Epithelial cell of esophagus (primary cell): Measurements from ENCODE around the gene DNAJC30.

ENCODE experiments used
- DNase-seq: peaks from one replicate; pipeline ENCODE4 v3.0.0; 2010; ENCODE audit warnings: low read depth
- H3K4me3 ChIP-seq: 2 replicates; pipeline ENCODE4 v1.5.1; 2011; ENCODE audit warnings: mild to moderate bottlenecking, low read length, control low read depth
- CTCF ChIP-seq: IDR thresholded peaks from 2 replicates; pipeline ENCODE4 v1.5.1; 2011; ENCODE audit warnings: low read depth, mild to moderate bottlenecking, low read length, control low read depth, inconsistent platforms; ENCODE audit not compliant: insufficient read depth; ENCODE audit errors: missing control alignments

The DNAJC30 gene

GRCh38 chr7:73646785-73647724, 36.2 kb downstream of the DNAJC30 start:
- H3K4me3 ChIP-seq = no peak overlapping the region
- TF ChIP-seq CTCF = no peak
- DNase-seq = no peak

- H3K4me3 ChIP-seq = no peak overlapping the region
- no peak for DNase-seq
- TF ChIP-seq CTCF = no peak
These were observed 37.5 kb downstream of the DNAJC30 start for GRCh38 chr7:73645643-73646174.

- no peak for DNase-seq
- H3K4me3 ChIP-seq = no peak overlapping the region
- TF ChIP-seq CTCF = no peak
These were observed 38.5 kb downstream of the DNAJC30 start for GRCh38 chr7:73644688-73645286.

- TF ChIP-seq CTCF = no peak
- DNase-seq = no peak
- no peak overlapping the region for H3K4me3 ChIP-seq
These were observed 40.4 kb downstream of the DNAJC30 start for GRCh38 chr7:73642834-73643233.

GRCh38 chr7:73638911-73639310, 44.3 kb downstream of the DNAJC30 start:
- no peak for DNase-seq
- TF ChIP-seq CTCF = no peak
- no peak overlapping the region for H3K4me3 ChIP-seq

- no peak for TF ChIP-seq CTCF
These were observed 47.6 kb downstream of the DNAJC30 start for GRCh38 chr7:73635428-73636200.

More at GRCh38 chr7:73635428-73636200, 47.6 kb downstream of the DNAJC30 start:
- DNase-seq = no peak
- H3K4me3 ChIP-seq = no peak overlapping the region
